Hepatic stellate cell (primary cell): ENCODE results near the gene ALDH2.
"Not testable (repeated sequence)": the region's sequence is repeated elsewhere in the genome, so short reads cannot be mapped to it uniquely, and the experiment has no call there.

Experiments used
- DNase-seq: peaks from one replicate; pipeline ENCODE4 v3.0.0; 2011; ENCODE audit warnings: low spot score

ALDH2 gene

DNA sequence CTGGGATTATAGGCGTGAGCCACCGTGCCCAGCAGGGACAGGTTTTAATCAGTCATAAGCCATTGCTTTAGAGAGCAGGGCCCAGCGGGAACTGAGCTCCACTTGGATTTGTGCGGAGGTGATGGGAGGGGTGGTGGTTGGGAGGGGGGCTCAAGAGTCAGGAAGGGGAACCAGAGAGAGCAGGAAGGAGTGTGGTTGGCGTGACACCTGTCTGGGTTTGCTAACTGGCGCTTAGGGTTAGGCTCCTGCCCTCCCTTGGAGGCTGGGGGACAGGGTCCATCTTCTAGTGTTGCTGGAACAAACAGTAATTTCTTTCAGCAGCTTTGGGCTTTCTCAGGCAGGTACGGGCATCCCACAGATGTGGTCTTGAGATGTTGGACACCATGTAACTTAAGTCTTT, 7.5 kb upstream of the ALDH2 start:
- DNase-seq: no peak

DNA sequence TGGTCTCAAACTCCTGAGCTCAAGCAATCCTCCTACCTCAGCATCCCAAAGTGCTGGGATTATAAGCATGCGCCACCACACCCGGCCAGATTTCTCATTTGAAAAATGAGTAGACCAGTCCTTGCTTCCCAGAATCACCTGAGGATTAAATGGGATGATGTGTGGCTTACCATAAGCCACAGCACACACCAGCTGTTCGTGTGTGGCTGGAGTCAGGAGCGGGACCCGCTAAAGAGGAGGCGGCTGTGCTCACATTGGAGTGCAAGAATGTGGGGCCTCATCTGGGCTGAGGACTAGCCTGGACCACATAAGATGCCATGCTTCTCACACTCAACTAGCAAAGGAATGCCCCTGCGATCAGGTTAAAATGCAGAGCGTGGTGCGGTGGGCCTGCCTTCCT, 6.7 kb upstream of the ALDH2 start:
- no peak for DNase-seq

DNA sequence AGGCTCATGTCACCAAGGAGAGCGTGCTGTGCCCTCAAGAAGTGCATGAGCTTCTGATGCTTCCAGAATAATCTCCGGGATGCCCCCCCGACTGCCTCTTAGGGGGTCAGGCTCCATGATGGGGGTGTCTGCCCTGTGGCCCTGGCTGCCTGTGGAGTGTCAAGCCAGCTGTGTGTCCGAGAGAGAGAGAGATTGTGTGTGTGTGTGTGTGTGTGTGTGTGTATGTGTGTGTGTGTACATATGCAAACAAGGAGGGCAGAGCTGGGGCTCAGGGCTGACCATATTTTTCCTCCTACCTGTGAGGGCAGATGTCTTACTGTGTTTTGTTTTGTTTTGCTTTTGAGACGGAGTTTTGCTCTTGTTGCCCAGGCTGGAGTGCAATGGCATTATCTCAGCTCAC, 5.6 kb upstream of the ALDH2 start:
- no peak for DNase-seq

DNA sequence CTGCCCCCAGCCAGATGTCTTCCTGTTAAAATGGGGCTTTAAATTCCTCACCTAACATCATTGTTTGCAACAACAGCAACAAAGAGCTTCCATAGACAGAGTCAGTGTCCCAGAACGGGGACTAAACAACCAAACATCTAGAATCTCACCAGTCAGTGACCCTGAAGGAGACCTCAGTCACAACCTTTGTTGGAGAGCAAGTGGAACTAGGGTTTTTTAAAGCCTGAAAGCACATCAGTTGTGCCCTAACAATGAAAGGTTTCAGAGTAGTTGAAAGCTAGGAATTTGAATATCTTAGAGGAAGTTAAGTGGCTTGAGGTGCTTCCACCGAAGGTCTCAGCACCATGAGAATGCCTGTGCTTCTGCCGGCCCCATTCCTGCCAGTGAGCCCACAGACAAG, 5.0 kb upstream of the ALDH2 start:
- no peak for DNase-seq

DNA sequence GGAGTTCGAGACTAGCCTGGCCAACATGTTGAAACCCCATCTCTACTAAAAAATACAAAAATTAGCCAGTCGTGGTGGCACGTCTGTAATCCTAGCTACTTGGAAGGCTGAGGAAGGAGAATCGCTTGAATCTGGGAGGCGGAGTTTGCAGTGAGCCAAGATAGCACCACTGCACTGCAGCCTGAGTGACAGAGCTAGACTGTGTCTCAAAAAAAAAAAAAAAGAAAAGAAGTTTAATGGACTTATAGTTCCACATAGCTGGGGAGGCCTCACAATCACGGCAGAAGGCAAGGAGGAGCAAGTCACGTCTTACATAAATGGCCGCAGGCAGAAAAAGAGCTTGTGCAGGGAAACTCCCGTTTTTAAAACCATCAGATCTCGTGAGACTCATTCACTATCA, 3.2 kb upstream of the ALDH2 start:
- DNase-seq: not testable (repeated sequence)

DNA sequence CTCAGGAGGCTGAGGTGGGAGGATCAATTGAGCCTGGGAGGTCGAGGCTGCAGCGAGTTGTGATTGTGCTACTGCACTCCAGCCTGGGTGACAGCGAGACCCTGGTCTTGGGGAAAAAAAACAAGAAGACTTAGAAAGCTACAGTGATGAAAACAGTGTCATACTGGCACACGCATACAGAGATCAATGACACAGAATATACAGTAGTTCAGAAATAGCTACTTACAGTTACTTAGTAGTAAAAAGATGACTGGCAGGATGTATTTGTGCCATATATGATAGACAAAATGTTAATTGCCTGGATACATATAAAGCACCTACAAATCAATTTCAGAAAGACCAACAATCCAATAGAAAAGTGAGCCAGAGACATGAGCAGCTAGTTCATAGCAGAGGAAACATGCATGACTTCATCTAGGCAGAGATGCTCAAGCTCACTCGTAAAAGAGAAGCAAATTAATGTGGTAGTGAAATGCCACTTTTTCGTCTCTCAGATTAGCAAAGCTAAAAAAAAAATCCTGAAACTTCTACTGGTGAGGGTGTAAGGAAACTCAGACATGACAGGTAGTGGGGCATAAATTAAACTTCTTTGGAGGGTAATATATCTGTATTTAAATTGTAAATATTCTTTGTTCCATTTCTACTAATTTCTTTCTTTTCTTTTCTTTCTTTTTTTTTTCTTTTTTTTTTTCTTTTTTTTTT, 2.5 kb upstream of the ALDH2 start:
- DNase-seq: no peak

DNA sequence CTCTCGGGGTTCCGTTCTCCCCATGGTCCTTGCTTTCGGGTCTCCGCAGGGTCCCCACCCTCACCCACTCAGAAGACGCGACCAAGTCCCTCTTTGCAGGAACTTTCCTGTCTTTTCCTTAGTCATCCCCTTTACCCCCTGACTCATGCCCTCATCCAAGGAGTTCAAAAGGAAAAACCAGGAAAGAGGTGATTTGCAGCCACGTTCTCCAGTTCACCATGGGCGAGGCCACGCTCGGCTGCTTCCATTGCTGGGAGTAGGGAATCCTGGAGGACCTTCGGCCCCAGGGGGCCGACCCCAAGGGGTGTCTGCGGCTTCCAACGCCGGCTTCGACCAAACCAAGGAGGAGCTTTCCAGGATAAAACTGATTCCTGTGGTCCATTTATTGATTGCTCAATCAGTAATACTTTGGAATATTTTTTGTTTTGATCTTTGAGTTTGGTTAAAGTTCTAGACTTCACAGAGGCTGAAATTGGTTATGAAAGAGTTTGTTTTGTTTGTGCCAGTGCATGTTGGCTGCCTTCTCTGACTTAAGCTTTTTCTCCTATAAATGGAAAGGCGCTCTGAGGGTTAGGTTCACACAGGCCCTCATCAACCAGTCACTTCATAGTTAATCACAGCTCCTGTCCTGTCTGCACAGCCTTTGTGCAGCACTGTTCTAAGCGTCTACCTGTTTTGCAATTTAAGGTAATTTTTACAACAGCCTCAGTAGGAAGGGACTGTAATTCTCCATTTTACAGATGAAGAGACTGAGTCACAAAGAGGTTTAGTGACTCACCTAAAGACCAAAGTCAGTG, 827 bp downstream of the ALDH2 start:
- DNase-seq: peak; percentile 43

DNA sequence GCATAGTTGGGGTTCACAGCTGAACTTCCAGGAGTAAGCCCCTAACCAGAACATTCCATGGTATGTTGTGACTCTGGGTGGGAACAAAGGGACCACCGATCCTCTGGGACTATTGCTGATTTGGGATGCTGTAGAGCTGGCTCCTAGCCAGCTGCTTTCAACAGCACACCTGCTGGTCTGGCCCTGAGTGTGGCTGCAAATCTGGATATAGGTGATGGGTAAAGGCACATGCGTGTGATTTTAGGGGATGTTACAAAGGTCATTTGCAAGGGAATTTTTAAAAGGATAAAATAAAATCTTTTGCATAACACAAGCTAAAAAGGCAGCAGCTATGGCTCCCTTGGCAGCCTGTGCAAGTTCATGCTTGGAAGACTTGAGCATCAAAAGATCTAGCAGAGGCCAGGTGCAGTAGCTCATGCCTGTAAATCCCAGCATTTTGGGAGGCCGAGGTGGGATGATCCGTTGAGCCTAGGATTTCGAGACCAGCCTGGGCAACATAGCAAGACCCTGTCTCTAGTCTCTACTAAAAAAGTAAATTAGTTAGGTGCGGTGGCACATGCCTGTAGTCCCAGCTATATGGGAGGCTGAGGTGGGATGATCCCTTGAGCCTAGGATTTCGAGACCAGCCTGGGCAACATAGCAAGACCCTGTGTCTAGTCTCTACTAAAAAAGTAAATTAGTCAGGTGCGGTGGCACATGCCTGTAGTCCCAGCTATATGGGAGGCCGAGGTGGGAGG, 1.6 kb downstream of the ALDH2 start:
- no peak for DNase-seq

DNA sequence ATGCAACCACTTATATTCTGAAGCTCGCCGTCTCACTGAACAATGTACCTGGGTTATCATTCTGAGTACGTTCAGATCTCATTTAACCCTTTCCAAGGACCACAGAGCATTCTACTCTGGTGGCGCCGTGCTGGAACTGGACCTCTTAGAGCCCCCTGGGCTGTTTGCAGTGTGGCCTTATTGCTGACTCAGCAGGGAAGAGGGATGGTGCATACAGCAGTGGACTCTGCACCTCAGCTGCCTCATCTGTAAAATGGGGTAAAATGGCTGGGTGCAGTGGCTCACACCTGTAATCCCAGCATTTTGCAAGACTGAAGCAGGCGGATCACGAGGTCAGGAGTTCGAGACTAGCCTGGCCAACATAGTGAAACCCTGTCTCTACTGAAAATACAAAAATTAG, 2.9 kb downstream of the ALDH2 start:
- DNase-seq: no peak

DNA sequence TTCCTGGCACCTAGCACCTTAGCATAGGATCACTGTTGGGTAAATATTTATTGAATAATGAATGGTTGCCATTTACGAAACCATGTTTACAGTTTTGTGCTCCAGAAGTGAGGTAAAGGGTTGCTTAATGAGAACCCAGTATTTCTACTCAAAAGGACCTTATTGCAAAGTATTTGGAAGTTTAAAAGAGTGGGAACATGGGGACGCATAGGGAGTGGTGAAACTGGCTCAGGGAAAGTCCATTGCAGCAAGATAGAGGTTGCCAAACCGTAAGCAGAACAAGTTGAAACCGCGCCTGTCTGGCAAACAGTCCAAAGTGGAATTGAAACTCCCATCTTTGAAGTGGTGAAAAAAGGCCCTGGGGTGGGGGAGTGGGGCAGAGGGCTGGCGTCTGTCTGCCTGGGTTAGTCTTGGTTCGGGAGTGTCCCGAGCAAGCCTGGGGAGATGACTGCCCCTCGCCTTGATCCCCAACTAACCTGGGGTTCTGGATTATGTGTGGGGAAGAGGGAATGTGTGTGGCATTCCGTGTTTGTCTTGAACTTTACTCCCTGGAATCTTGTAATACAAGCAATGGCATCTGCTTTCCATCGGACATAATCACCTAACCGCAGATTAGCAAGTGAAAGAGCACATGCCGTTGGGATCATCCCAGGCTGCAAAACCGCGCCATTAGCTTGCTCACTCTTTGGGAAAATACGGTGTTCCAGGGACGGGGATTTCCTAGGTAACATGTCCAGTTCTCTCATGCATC, 7.2 kb downstream of the ALDH2 start:
- peak; percentile 81 for DNase-seq

DNA sequence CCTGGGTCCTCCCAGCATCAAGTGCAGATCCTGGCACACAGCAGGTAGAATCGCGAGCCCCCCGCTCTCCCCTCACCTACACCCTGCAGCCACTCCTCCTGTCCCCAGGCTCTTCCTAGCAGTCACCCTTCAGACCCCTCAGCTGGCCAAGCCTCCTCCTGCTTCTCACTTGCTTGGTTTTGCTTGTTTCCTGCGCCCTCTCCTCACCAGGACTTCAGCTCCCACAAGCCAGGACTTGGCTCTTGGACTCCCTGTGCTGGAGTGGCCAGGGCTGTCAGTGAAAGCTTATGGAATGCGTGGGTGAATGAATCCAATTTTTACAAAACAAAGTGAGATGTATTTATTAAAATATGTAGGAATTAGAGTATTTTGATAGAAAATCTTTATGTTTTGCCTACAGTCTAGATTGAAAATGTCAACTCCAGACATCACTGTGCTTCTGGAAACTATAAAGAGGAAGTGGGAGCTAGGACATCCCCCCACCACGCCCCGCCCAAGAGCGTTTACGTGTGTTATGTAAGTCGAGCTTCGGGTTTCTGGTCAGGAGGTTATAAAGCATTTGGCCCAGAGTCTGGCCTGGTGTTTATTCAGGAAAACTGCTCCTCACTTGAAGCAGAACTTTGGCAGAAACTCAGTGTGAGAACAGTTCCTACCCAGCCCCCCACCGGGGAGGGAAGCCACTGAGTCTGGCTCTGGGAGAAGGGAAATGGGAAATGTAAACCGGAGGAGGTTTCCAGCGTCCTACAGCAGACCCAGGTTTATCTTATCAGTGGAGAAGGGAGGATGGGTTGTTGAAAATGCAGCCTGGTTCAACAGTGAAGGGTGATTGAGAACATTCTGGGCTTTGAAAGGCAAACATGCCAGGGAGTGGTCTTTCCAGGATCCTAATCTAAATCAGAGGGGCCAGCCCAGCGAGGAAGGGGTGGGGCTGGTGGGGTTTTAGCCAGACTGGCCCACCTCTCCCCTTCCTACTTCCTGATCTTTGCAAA, 8.8 kb downstream of the ALDH2 start:
- peak; percentile 52 for DNase-seq

DNA sequence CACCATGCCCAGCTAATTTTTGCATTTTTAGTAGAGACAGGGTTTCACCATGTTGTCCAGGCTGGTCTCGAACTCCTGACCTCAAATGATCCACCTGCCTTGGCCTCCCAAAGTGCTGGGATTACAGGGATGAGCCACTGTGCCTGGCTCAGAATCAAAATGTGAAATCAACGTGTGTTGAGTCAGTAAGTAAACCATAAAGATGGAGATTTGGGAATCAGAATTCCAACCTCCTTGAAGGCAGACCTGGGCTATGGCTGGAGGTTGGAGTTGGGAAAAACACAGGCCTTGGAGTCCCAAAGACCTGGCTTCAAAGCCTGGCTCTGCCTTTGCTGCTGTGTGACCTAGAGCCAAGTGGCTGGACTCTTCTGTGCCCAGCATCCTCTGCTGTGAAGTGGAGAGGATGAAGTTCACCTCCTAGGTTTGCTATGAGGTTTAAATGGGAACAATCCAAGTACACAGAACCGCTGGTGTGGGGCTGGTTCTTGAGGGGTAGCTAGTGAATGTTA, 10.2 kb downstream of the ALDH2 start:
- no peak for DNase-seq

DNA sequence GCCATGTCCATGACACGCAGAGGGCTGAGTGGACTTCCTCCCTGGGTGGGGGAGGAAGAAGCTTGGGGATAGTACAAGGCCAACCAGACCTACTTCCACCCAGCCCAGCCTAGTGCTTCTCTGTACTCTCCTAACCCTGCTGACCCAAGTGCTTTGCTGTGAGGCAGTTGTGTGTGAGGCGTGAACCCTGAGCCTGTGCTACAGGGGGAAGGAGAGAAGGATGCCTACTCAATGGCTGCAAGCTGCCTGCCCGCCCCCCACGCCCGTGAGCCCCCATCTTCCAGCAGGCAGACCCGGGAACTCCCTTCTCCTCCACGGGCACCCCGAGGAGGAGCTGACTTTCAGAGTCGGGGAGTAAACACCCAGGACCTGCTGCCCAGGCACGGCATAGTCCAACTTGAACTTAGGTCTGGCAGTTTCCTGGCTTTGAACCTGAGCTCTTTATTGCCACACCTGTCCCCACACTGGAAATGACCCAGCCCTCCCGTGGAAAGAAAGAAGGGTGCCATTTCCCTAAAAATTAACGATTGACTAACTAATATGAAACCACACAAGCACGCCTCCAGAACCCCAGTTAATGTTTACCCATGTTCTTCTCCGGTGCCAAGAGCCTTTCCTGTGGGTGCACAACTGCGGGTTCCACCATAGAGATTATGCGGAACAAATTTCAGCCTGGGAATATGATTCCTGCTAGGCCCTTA, 10.8 kb downstream of the ALDH2 start:
- DNase-seq: no peak

DNA sequence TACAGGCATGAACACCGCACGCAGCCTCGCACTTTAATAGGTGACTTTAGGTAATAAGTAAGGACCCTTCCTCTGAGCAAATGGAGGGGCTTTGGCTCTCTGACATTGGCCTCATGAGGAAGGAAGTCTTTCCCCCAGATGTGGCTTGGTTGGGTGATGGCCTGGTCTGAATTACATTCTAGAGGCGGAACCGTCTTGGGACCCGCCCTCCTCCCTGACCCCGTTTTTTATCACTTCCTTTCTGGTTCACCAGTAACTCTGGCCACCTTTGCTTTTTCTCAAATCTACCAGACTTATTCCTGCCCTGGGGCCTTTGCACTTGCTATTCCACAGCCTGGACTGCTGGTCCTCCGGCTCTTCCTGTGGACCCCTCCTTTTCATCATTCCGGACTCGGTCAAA, 13.4 kb downstream of the ALDH2 start:
- no peak for DNase-seq

DNA sequence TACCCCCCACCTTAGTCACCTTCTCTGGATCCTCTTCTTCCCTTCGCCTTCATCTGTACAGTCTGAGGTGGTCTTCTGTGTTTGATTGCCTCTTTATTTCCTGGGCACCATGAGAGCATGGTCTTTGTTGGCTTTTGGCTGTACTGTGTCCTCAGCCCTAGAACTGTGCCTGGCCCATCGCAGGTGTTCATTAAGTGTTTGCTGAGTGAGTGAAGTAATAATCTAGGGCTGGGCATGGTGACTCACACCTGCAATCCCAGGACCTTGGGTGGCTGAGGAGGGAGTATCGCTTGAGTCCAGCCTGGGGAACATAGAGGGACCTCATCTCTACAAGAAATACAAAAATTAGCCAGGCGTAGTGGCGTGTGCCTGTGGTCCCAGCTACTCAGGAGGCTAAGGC, 13.9 kb downstream of the ALDH2 start:
- no peak for DNase-seq

DNA sequence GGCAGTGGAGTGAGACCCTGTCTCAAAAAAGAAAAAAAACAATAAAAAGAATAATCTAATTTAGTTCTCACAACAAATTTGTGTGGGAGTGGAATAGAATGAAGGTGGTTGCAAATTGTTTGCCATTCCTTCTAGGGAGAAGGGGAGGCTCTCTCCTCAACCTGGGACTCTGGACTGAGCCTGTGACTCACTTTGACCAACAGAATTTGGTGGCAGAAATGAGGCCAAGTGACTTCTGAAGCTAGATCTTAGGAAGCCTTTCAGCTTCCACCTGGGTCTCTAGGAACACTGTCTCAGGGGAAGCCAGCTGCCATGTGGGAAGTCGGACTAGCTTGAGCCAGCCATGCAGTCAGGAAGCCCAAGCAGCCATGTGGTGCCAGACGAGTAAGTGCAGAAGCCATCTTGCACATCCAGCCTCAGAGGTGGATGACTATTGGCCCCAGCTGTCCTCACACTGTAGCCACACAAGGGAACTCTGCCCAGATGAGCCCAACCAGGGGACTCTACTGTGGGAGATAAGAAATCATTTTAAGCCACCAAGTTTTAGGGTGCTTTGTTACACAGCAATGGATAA, 14.4 kb downstream of the ALDH2 start:
- no peak for DNase-seq

DNA sequence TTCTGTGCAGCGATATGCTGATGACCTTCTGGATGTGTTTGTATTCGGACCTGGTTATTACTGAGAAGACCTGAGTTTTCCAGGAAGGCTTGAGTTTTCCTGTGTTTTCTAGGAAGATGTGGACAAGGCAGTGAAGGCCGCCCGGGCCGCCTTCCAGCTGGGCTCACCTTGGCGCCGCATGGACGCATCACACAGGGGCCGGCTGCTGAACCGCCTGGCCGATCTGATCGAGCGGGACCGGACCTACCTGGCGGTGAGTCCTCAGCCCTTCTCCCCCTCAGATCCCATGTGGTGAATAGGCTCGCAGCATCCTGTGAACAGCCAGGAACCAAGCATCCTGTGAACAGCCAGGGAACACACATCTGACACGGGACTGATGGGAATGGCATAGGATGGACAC, 16.3 kb downstream of the ALDH2 start:
- DNase-seq: no peak

DNA sequence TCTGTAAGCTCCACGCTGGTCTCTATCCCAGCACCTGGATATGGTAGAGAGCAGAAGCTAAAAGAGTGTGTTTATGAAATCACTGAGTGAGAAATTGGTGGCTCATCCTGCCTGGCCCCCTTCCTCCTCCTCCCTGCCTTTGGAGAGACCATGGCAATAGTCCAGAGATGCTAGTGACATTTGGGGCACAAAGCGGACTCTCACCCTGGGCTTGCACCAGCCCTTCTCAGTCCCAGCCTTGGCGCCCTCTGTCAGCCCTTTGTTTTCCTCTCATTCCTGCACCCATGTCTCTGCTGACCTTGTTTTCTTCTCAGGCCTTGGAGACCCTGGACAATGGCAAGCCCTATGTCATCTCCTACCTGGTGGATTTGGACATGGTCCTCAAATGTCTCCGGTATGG, 18.2 kb downstream of the ALDH2 start:
- DNase-seq: no peak

DNA sequence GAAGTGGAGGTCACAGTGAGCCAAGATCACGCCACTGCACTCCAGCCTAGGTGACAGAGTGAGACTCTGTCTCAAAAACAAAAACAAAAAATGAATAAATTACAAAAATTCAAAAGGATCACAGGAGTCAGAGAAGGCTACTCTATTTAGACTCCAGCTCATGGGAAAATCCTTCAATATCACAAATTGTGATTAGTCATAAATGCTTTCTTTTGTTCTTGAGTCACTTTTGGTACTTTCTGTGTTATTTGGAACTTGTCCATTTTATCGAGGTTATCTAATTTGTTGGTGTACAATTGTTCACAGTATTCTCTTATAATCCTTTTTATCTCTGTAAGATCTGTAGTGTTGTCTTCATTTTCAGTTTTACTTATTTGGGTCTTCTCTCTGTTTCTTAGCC, 18.9 kb downstream of the ALDH2 start:
- DNase-seq: no peak

DNA sequence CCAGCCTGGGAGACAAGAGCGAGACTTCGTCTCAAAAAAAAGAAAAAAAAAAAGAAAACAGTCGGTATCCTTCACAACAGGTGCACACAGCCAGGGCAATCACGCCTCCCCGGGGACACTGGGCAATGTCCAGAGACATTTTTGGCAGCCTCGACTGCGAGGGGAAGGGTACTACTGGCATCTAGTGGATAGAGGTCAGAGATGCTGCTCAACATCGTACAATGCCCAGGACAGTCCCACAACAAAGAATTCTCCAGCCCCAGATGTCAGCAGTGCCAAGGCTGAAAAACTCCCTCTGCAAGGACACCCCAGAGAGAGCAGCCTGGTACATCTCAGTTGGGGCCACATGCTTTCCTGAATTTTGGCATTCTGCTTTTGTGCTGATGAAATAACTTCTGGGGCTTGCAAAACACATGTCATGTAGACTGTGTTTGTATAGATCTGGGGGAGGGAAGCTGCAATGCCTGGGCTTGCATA, 21.5 kb downstream of the ALDH2 start:
- peak; percentile 39 for DNase-seq
